Neural progenitor cell (in vitro differentiated cells): ENCODE measurements around the gene OR9K2.

ENCODE experiments used
- EZH2 ChIP-seq: fragments of 200-600 bp; sonication (generic); IDR thresholded peaks from 2 replicates; pipeline ENCODE4 v1.6.1; 2017; ENCODE audit warnings: antibody characterized with exemption, mild to moderate bottlenecking, moderate library complexity
- EZH2phosphoT487 ChIP-seq: fragments of 200-600 bp; sonication (generic); IDR thresholded peaks from 2 replicates; pipeline ENCODE4 v1.6.1; 2017; ENCODE audit warnings: antibody characterized with exemption
- TF ChIP-seq, protein P1 (sequence below): fragments of 200-600 bp; sonication (generic); IDR thresholded peaks from 2 replicates; pipeline ENCODE4 v1.5.1; 2017; ENCODE audit warnings: antibody characterized with exemption, mild to moderate bottlenecking

DNA sequence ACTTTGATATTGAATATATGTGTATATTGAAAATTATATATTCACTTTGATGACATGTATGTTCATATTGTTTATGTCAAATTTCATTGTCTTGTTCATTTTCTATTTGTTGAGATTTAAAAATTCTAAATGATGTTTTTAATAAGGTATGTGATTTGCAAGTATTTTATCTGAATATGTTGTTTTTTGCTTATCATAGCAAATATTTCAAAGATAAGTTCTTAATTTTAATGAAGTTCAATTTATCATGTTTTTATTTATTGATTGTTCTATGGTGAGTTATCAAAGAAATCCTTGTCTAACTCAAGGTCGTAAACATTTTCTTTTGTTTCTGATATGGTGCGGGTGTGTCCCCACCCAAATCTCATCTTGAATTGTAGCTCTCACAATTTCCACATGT is 45.2 kb downstream of the OR9K2 start:
- TF ChIP-seq, protein P1, sequence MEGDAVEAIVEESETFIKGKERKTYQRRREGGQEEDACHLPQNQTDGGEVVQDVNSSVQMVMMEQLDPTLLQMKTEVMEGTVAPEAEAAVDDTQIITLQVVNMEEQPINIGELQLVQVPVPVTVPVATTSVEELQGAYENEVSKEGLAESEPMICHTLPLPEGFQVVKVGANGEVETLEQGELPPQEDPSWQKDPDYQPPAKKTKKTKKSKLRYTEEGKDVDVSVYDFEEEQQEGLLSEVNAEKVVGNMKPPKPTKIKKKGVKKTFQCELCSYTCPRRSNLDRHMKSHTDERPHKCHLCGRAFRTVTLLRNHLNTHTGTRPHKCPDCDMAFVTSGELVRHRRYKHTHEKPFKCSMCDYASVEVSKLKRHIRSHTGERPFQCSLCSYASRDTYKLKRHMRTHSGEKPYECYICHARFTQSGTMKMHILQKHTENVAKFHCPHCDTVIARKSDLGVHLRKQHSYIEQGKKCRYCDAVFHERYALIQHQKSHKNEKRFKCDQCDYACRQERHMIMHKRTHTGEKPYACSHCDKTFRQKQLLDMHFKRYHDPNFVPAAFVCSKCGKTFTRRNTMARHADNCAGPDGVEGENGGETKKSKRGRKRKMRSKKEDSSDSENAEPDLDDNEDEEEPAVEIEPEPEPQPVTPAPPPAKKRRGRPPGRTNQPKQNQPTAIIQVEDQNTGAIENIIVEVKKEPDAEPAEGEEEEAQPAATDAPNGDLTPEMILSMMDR, result no peak
- TF ChIP-seq EZH2 (no peak), EZH2phosphoT487 (no peak)
